Panc1 (cell line): ENCODE measurements around the gene GLIS1. TPM values are rescaled to one million over a fixed set of nuclear protein-coding genes. Genes with fewer than 3 reads are reported as not detected.

ENCODE experiments used
- ATAC-seq: fragments of 200-7000 bp; cut with Tn5 transposase; 2 replicates; pipeline ENCODE4 v1.9.1; 2020; ENCODE audit warnings: mild to moderate bottlenecking, moderate library complexity
- BruUV-seq: library from RNA; stranded (reverse); fragments of 400-500 nt; replicated peaks from 2 replicates; lab custom pipeline; 2021; lab: Mats Ljungman, UMichigan
- CTCF ChIA-PET: fragments of 300-600 bp; sonication (Branson Sonifier 250); formaldehyde crosslinking; loops from one replicate; lab custom pipeline; 2022; ENCODE audit warnings: antibody characterized with exemption; lab: Charles Lee
- POLR2A ChIA-PET: fragments of 300-600 bp; sonication (Branson Sonifier 250); formaldehyde crosslinking; loops from one replicate; lab custom pipeline; 2022; ENCODE audit warnings: antibody characterized with exemption; lab: Charles Lee
- DNase-seq: peaks from one replicate; pipeline ENCODE4 v3.0.0-alpha.2; 2010; ENCODE audit warnings: low read depth, low spot score
- H3K27ac ChIP-seq: 2 replicates; pipeline ENCODE4 v1.5.1; 2011; ENCODE audit warnings: mild to moderate bottlenecking, low read length, inconsistent platforms
- H3K27me3 ChIP-seq: fragments of 200-500 bp; sonication (Bioruptor generic); 2 replicates; pipeline ENCODE4 v1.6.0; 2014; ENCODE audit warnings: low read length, inconsistent platforms; ENCODE audit not compliant: control insufficient read depth, insufficient read depth
- H3K36me3 ChIP-seq: fragments of 200-500 bp; sonication (Bioruptor generic); 2 replicates; pipeline ENCODE4 v1.5.1; 2014; ENCODE audit warnings: inconsistent platforms, mild to moderate bottlenecking, low read length, moderate library complexity; ENCODE audit not compliant: control insufficient read depth, insufficient read depth
- H3K4me1 ChIP-seq: 2 replicates; pipeline ENCODE4 v1.5.1; 2011; ENCODE audit warnings: inconsistent platforms, mild to moderate bottlenecking, low read length, moderate library complexity; ENCODE audit not compliant: control insufficient read depth, insufficient read depth
- H3K4me3 ChIP-seq, 2 experiments: 2 replicates each; pipeline ENCODE4 v1.5.1; 2011 to 2012; ENCODE audit warnings: low read depth in 2 of 2, low read length in 2 of 2, mild to moderate bottlenecking in 2 of 2, inconsistent platforms in 1 of 2, moderate library complexity in 1 of 2
- H3K9me3 ChIP-seq: fragments of 200-500 bp; sonication (Bioruptor generic); 2 replicates; pipeline ENCODE4 v1.5.1; 2014; ENCODE audit warnings: low read depth, mild to moderate bottlenecking, inconsistent platforms, low read length, moderate library complexity; ENCODE audit not compliant: control insufficient read depth, insufficient read depth
- CTCF ChIP-seq: fragments of 450-650 bp; IDR thresholded peaks from 2 replicates; pipeline ENCODE4 v1.5.1; 2017; ENCODE audit warnings: mild to moderate bottlenecking
- POLR2AphosphoS5 ChIP-seq: IDR thresholded peaks from 2 replicates; pipeline ENCODE4 v1.6.1; 2012; ENCODE audit warnings: mild to moderate bottlenecking, low read depth, low read length, moderate library complexity
- REST ChIP-seq, 2 experiments: IDR thresholded peaks; 2 replicates each; pipeline ENCODE4 v1.6.1; 2011 to 2012; ENCODE audit warnings: low read depth in 2 of 2, control low read depth in 1 of 2, low read length in 1 of 2, mild to moderate bottlenecking in 1 of 2, moderate library complexity in 1 of 2; ENCODE audit not compliant: insufficient read depth in 1 of 2
- SIN3A ChIP-seq: IDR thresholded peaks from 2 replicates; pipeline ENCODE4 v1.6.1; 2012; ENCODE audit warnings: low read depth, mild to moderate bottlenecking, low read length, moderate library complexity, borderline replicate concordance; ENCODE audit not compliant: insufficient read depth
- TCF7L2 ChIP-seq: IDR thresholded peaks from 2 replicates; pipeline ENCODE4 v1.6.1; 2011; ENCODE audit warnings: mild to moderate bottlenecking, low read depth, low read length, inconsistent platforms
- in situ Hi-C: cut with HindIII; loops from 2 replicates; pipeline ENCODE4 v1.10.0; 2016; ENCODE audit warnings: low sequenced_read_pairs, low pct_unique_long_range_greater_than_20kb
- intact Hi-C: fragments of 100-400 bp; cut with micrococcal nuclease; formaldehyde crosslinking; loops from one replicate; pipeline ENCODE4 v1.10.0; 2022; ENCODE audit not compliant: unreplicated experiment
- total RNA-seq: library from RNA; stranded (reverse); gene quantifications from one replicate; pipeline ENCODE4 v1.2.1, GENCODE V29; 2021; ENCODE audit not compliant: unreplicated experiment

Gene GLIS1
- total RNA-seq, 1 experiment from 2014 or later = 0.28 TPM

GRCh38 chr1:53662951-53663350, 76.0 kb downstream of the GLIS1 start:
- in situ Hi-C loops = no loop called here
- H3K9me3 ChIP-seq = no peaks in the 10 kb centered on the region
- no peaks in the 10 kb centered on the region for H3K27me3 ChIP-seq
- no peak overlapping the region for H3K4me3 ChIP-seq
- CTCF ChIA-PET = no interaction called here
- ATAC-seq = no peak
- POLR2A ChIA-PET = no interaction called here
- no peak overlapping the region for H3K27ac ChIP-seq
- H3K36me3 ChIP-seq = no peaks in the 10 kb centered on the region
- TF ChIP-seq REST (IDR thresholded peaks at IDR 0.05; ENCODE audit: insufficient read depth in 1 of 2, low read depth in 2 of 2, low read length in 1 of 2) (no peak), CTCF (no peak), TCF7L2 (no peak), SIN3A (no peak), POLR2AphosphoS5 (no peak)
- H3K4me1 ChIP-seq = no peaks in the 10 kb centered on the region
- no TSS peak for BruUV-seq
- DNase-seq = no peak
- intact Hi-C loops = no loop called here

GRCh38 chr1:53662169-53662568, 76.8 kb downstream of the GLIS1 start:
- H3K4me3 ChIP-seq = no peak overlapping the region
- ChIA-PET POLR2A (no interaction called here), CTCF (no interaction called here)
- DNase-seq (no peak), ATAC-seq (no peak)
- intact Hi-C loops (no loop called here), in situ Hi-C loops (no loop called here)
- no peak overlapping the region for H3K27ac ChIP-seq
- TF ChIP-seq REST (IDR thresholded peaks at IDR 0.05; ENCODE audit: insufficient read depth in 1 of 2, low read depth in 2 of 2, low read length in 1 of 2) (no peak), POLR2AphosphoS5 (no peak), CTCF (no peak)
- no peaks in the 10 kb centered on the region for H3K36me3 ChIP-seq
- H3K27me3 ChIP-seq = no peaks in the 10 kb centered on the region
- no TSS peak for BruUV-seq
- no peaks in the 10 kb centered on the region for H3K4me1 ChIP-seq
- H3K9me3 ChIP-seq = no peaks in the 10 kb centered on the region
